GM12878 (cell line): ENCODE data around the gene TBC1D10A. TPM values are rescaled to one million over a fixed set of nuclear protein-coding genes. Genes with fewer than 3 reads are reported as not detected.

Experiments used
- ATAC-seq: fragments of 200-7000 bp; cut with Tn5 transposase; 3 replicates; pipeline ENCODE4 v1.9.1; 2020; ENCODE audit warnings: mild to moderate bottlenecking, moderate library complexity
- BruUV-seq: library from RNA; stranded (reverse); fragments of 400-500 nt; replicated peaks from 2 replicates; lab custom pipeline; 2021; lab: Mats Ljungman, UMichigan
- CTCF ChIA-PET: fragments of 300-600 bp; sonication (Branson Sonifier 250); formaldehyde crosslinking; extraction: SDS; loops from one replicate; lab custom pipeline; 2021; ENCODE audit warnings: inconsistent platforms; lab: Yijun Ruan, JAX
- POLR2A ChIA-PET: fragments of 350-600 bp; formaldehyde crosslinking; extraction: SDS; loops from one replicate; lab custom pipeline; 2021; ENCODE audit warnings: inconsistent platforms; lab: Charles Lee
- RAD21 ChIA-PET: fragments of 300-600 bp; sonication (Branson Sonifier 250); formaldehyde crosslinking; loops from one replicate; lab custom pipeline; 2023; ENCODE audit warnings: antibody characterized with exemption; ENCODE audit not compliant: unreplicated experiment; lab: Charles Lee
- SMC1A ChIA-PET: fragments of 300-600 bp; sonication (Branson Sonifier 250); formaldehyde crosslinking; loops from one replicate; lab custom pipeline; 2023; ENCODE audit not compliant: unreplicated experiment, uncharacterized antibody; lab: Charles Lee
- DNase-seq: peaks from one replicate; pipeline ENCODE4 v3.0.0-alpha.2; 2011; ENCODE audit warnings: low read depth, low spot score
- FAIRE-seq: peaks from 3 replicates; lab custom pipeline; 2011; peaks lifted over from hg19 to GRCh38; lab: Jason Lieb, UNC
- H2AFZ ChIP-seq: 2 replicates; pipeline ENCODE4 v1.6.0; 2011; ENCODE audit warnings: low read depth, low read length, control low read depth; ENCODE audit not compliant: control insufficient read depth
- H3K27ac ChIP-seq: 2 replicates; pipeline ENCODE4 v1.5.1; 2011; ENCODE audit warnings: control low read depth; ENCODE audit not compliant: control insufficient read depth, insufficient read depth
- H3K27me3 ChIP-seq, 2 experiments: replicated peaks in 1 of 2; 2 replicates each; pipeline versions ENCODE4 v1.6.0 to v1.6.1; 2011; ENCODE audit warnings: low read length in 1 of 2; ENCODE audit not compliant: control insufficient read depth in 2 of 2, insufficient read depth in 2 of 2
- H3K36me3 ChIP-seq, 2 experiments: 2 replicates each; pipeline ENCODE4 v1.5.1; 2011; ENCODE audit warnings: low read length in 1 of 2; ENCODE audit not compliant: control insufficient read depth in 2 of 2, insufficient read depth in 2 of 2
- H3K4me1 ChIP-seq: 2 replicates; pipeline ENCODE4 v1.6.1; 2011; ENCODE audit warnings: mild to moderate bottlenecking, low read length, moderate library complexity, mixed read lengths; ENCODE audit not compliant: control insufficient read depth, insufficient read depth
- H3K4me2 ChIP-seq: 2 replicates; pipeline ENCODE4 v1.6.0; 2011; ENCODE audit warnings: control low read depth; ENCODE audit not compliant: control insufficient read depth, insufficient read depth
- H3K4me3 ChIP-seq: fragments of 200-600 bp; sonication (generic); 2 replicates; pipeline ENCODE4 v1.5.1; 2016
- H3K79me2 ChIP-seq: 2 replicates; pipeline ENCODE4 v1.6.0; 2011; ENCODE audit warnings: low read length; ENCODE audit not compliant: control insufficient read depth, insufficient read depth
- H3K9ac ChIP-seq: 2 replicates; pipeline ENCODE4 v1.8.0; 2011; ENCODE audit warnings: low read length, control low read depth, mixed read lengths; ENCODE audit not compliant: control insufficient read depth, insufficient read depth
- H3K9me3 ChIP-seq: replicated peaks from 3 replicates; pipeline ENCODE4 v1.5.1; 2011; ENCODE audit warnings: mild to moderate bottlenecking, low read length; ENCODE audit not compliant: control insufficient read depth, insufficient read depth
- H4K20me1 ChIP-seq: 2 replicates; pipeline ENCODE4 v1.6.0; 2011; ENCODE audit not compliant: control insufficient read depth, insufficient read depth
- ATF2 ChIP-seq: IDR thresholded peaks from 2 replicates; pipeline ENCODE4 v1.6.1; 2012; ENCODE audit warnings: low read length, inconsistent platforms
- FOS ChIP-seq: IDR thresholded peaks from 3 replicates; pipeline ENCODE4 v1.6.1; 2011; ENCODE audit warnings: borderline replicate concordance; ENCODE audit not compliant: insufficient read length; ENCODE audit errors: extremely low read depth
- ZNF274 ChIP-seq: IDR thresholded peaks from one replicate; pipeline ENCODE4 v1.8.0; 2011; ENCODE audit not compliant: insufficient read length, insufficient read depth
- WGBS: methylation state at CpG from one replicate; pipeline ENCODE4 v1.1.6; 2016; ENCODE audit warnings: low lambda C conversion rate; ENCODE audit not compliant: insufficient replicate concordance, insufficient coverage; ENCODE audit errors: missing lambda C conversion rate; 5-methylcytosine and 5-hydroxymethylcytosine counted together
- in situ Hi-C: fragments of 300-500 bp; cut with MboI; formaldehyde crosslinking; loops from 9 replicates; pipeline ENCODE4 v1.14.3; 2018; ENCODE audit warnings: mixed read lengths
- intact Hi-C: fragments of 100-400 bp; cut with micrococcal nuclease; formaldehyde crosslinking; loops from one replicate; pipeline ENCODE4 v1.14.2; 2022; ENCODE audit not compliant: unreplicated experiment
- polyA plus RNA-seq, 11 experiments: library from polyadenylated mRNA; depleted of rRNA in 4 of 11; unstranded in 6 of 11; stranded (reverse) in 5 of 11; fragments of >200 nt; fragmentation: Nextera tagmentation in 4 of 11; fragmentation: Illumina TruSeq in 1 of 11; extraction: Ambion mirVana in 4 of 11; extraction: Trizol in 1 of 11; gene quantifications; 1 replicate in 1 of 11; 2 replicates in 10 of 11; pipeline versions ENCODE4 v1.2.1 to v1.2.3, GENCODE V29; 2011 to 2016; ENCODE audit warnings: inconsistent platforms in 2 of 11, missing spikeins in 2 of 11, low read depth in 1 of 11
- total RNA-seq, 4 experiments: library from RNA; depleted of rRNA in 3 of 4; stranded (reverse); fragments of >200 nt in 3 of 4; fragmentation: Illumina TruSeq in 1 of 4; extraction: Trizol in 1 of 4; gene quantifications; 2 replicates each; pipeline versions ENCODE4 v1.2.1 to v1.2.3, GENCODE V29; 2013 to 2021

The TBC1D10A gene
- total and polyA plus RNA-seq, 10 of the 15 experiments (the other 5 are each of a cell fraction or from before 2014, with no cell fraction given) = 0.27 to 25.7 (median 15.3) TPM

GRCh38 chr22:30362651-30363281, 36.0 kb upstream of the TBC1D10A start:
- ATAC-seq = peak; percentile 32
- SMC1A ChIA-PET = interaction anchor here (1.3 kb wide), 1 partner anchor 75 kb away, joined by 4 read pairs; no protein-coding TSS in a partner anchor

GRCh38 chr22:30361916-30362650, 35.3 kb upstream of the TBC1D10A start:
- ChIA-PET RAD21 (interaction anchor here (1.0 kb wide), 2 partner anchors 74 kb away, joined by 3 to 4 read pairs; no protein-coding TSS in a partner anchor), POLR2A (interaction anchor here (0.9 kb wide), 1 partner anchor 39 kb away, joined by 3 read pairs; no protein-coding TSS in a partner anchor)
- FAIRE-seq (no peak), DNase-seq (no peak)
- Histone ChIP-seq H3K36me3 (no peaks in the 10 kb centered on the region), H3K9ac (no peak overlapping the region), H3K79me2 (no peaks in the 10 kb centered on the region), H3K9me3 (no peaks in the 10 kb centered on the region)
- no TSS peak for BruUV-seq
- TF ChIP-seq ATF2 (no peak), ZNF274 (no peak)
- TF ChIP-seq, all 136 proteins: peak for 0
- no peak; the same call in 2 of the 3 replicates for ATAC-seq
- H3K4me2 ChIP-seq = no peak overlapping the region
- H2AFZ ChIP-seq = no peak overlapping the region
- in situ Hi-C loops = no loop called here
- ChIA-PET SMC1A (interaction anchor here (0.6 to 1.5 kb wide), 4 partner anchors 12 to 74 kb away, joined by 3 to 6 read pairs (median 4); partner anchors contain the start of gene TBC1D10A), CTCF (interaction anchor here (4.8 kb wide), 1 partner anchor 74 kb away, joined by 24 read pairs; no protein-coding TSS in a partner anchor)
- no peaks in the 10 kb centered on the region for H4K20me1 ChIP-seq
- H3K27me3 ChIP-seq = no peaks in the 10 kb centered on the region
- no peak overlapping the region for H3K27ac ChIP-seq
- WGBS = 57% methylated on average over 10 of the region's 10 CpGs
- no peaks in the 10 kb centered on the region for H3K4me1 ChIP-seq
- no peak overlapping the region for H3K4me3 ChIP-seq
- intact Hi-C loops = no loop called here

More at GRCh38 chr22:30362651-30363281, 36.0 kb upstream of the TBC1D10A start:
- no peak overlapping the region for H3K27ac ChIP-seq
- H3K9me3 ChIP-seq = no peaks in the 10 kb centered on the region
- WGBS = 54% methylated on average over 7 of the region's 7 CpGs
- no peak for TF ChIP-seq FOS
- no peaks in the 10 kb centered on the region for H3K27me3 ChIP-seq
- no peak overlapping the region for H3K9ac ChIP-seq
- no peaks in the 10 kb centered on the region for H4K20me1 ChIP-seq
- in situ Hi-C loops (no loop called here), intact Hi-C loops (no loop called here)
- no peak overlapping the region for H2AFZ ChIP-seq
- DNase-seq (no peak), FAIRE-seq (no peak)
- ChIA-PET RAD21 (interaction anchor here (1.0 kb wide), 1 partner anchor 74 kb away, joined by 3 read pairs; no protein-coding TSS in a partner anchor), CTCF (interaction anchor here (4.8 kb wide), 1 partner anchor 75 kb away, joined by 24 read pairs; no protein-coding TSS in a partner anchor), POLR2A (interaction anchor here (0.6 kb wide), 1 partner anchor 104 kb away, joined by 3 read pairs; no protein-coding TSS in a partner anchor)
- BruUV-seq = no TSS peak
- no peaks in the 10 kb centered on the region for H3K36me3 ChIP-seq
- no peak overlapping the region for H3K4me3 ChIP-seq
- no peaks in the 10 kb centered on the region for H3K4me1 ChIP-seq
- no peak overlapping the region for H3K4me2 ChIP-seq
- H3K79me2 ChIP-seq = no peaks in the 10 kb centered on the region
